ENCODE data around the gene SDR39U1. TPM values are rescaled to one million over a fixed set of nuclear protein-coding genes. Genes with fewer than 3 reads are reported as not detected.
A peak's percentile ranks its signal among the peaks of the same experiment; 100 is the strongest.
"Not testable (repeated sequence)": the region's sequence is repeated elsewhere in the genome, so short reads cannot be mapped to it uniquely, and the experiment has no call there.

Gene SDR39U1
- total RNA-seq, 1 donor from 2014 or later = 36.9 TPM

GRCh38 chr14:24459331-24459730, 16.8 kb upstream of the SDR39U1 start:
- TF ChIP-seq, protein P1, sequence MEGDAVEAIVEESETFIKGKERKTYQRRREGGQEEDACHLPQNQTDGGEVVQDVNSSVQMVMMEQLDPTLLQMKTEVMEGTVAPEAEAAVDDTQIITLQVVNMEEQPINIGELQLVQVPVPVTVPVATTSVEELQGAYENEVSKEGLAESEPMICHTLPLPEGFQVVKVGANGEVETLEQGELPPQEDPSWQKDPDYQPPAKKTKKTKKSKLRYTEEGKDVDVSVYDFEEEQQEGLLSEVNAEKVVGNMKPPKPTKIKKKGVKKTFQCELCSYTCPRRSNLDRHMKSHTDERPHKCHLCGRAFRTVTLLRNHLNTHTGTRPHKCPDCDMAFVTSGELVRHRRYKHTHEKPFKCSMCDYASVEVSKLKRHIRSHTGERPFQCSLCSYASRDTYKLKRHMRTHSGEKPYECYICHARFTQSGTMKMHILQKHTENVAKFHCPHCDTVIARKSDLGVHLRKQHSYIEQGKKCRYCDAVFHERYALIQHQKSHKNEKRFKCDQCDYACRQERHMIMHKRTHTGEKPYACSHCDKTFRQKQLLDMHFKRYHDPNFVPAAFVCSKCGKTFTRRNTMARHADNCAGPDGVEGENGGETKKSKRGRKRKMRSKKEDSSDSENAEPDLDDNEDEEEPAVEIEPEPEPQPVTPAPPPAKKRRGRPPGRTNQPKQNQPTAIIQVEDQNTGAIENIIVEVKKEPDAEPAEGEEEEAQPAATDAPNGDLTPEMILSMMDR (conservative IDR thresholded peaks at IDR 0.05; ENCODE audit: low read depth, low read length) = no peak
- no peak overlapping the region for H3K4me3 ChIP-seq (ENCODE audit: low read depth, low read length)
- no peak for DNase-seq (ENCODE audit: low read depth)

DNA sequence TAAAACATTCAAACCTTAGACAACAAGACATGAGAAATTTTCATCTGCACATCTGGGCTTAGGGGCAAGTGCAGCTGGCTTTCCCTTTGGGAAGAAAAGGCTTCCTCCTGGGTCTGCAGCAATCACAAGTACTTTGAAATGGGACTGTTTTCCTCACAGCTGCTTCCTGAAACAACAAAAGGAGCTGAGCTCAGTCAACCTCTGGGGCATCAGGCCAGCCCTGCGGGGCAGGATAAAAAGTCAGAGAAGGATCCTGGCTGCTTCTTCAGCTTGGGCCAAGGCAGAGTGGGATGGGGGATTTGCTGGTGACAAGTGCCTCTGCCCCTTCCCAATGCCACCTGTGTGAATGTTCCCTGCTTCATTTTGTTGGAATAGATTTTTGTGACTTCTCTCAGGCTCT, 16.2 kb upstream of the SDR39U1 start:
- no peak overlapping the region for H3K4me3 ChIP-seq (ENCODE audit: low read depth, low read length)
- TF ChIP-seq, protein P1 (conservative IDR thresholded peaks at IDR 0.05; ENCODE audit: low read depth, low read length) = no peak
- no peak for DNase-seq (ENCODE audit: low read depth)

DNA sequence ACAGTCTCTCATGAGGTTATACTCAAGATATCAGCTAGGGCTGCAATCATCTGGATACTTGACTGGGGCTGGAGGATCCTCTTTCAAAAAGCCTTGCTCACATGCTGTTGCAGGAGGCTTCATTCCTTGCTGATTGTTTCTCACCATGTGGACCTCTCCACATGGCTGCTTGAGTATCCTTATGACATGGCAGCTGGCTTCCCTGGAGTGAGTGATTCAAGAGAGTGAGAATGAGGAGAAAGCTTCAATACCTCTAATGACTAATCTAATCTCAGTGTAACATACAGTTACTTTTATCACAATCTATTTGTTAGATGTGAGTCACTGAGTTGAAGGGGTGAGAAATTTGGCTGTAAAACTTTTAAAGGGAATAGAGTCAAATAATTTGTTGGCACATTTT, 14.4 kb upstream of the SDR39U1 start:
- H3K4me3 ChIP-seq (ENCODE audit: low read depth, low read length) = no peak overlapping the region
- DNase-seq (ENCODE audit: low read depth) = no peak
- TF ChIP-seq, protein P1 (conservative IDR thresholded peaks at IDR 0.05; ENCODE audit: low read depth, low read length) = no peak

DNA sequence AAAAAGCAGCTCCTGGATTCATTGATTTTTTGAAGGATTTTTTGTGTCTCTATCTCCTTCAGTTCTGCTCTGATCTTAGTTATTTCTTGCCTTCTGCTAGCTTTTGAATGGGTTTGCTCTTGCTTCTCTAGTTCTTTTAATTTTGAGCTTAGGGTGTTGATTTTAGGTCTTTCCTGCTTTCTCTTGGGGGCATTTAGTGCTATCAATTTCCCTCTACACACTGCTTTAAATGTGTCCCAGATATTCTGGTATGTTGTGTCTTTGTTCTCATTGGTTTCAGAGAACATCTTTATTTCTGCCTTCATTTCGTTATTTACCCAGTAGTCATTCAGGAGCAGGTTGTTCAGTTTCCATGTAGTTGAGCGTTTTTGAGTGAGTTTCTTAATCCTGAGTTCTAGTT, 8.3 kb upstream of the SDR39U1 start:
- DNase-seq (ENCODE audit: low read depth); H3K4me3 ChIP-seq (ENCODE audit: low read depth, low read length): not testable (repeated sequence)

- TF ChIP-seq, protein P1 (conservative IDR thresholded peaks at IDR 0.05; ENCODE audit: low read depth, low read length) = no peak
- peak overlapping the region; percentile 70 for H3K4me3 ChIP-seq (ENCODE audit: low read depth, low read length)
- no peak for DNase-seq (ENCODE audit: low read depth)
Observed at GRCh38 chr14:24443053-24443665, 583 bp upstream of the SDR39U1 start.

- TF ChIP-seq, protein P1 (conservative IDR thresholded peaks at IDR 0.05; ENCODE audit: low read depth, low read length) = no peak
- DNase-seq (ENCODE audit: low read depth) = no peak
- peak overlapping the region; percentile 70 for H3K4me3 ChIP-seq (ENCODE audit: low read depth, low read length)
Observed at GRCh38 chr14:24441904-24442239, 704 bp downstream of the SDR39U1 start.

GRCh38 chr14:24441485-24441884, 1.1 kb downstream of the SDR39U1 start:
- peak overlapping the region; percentile 70 for H3K4me3 ChIP-seq (ENCODE audit: low read depth, low read length)
- no peak for DNase-seq (ENCODE audit: low read depth)
- TF ChIP-seq, protein P1 (conservative IDR thresholded peaks at IDR 0.05; ENCODE audit: low read depth, low read length) = no peak

Measured in epithelial cell of proximal tubule (primary cell).